ENCODE results near the gene PPP2R2B.

DNA sequence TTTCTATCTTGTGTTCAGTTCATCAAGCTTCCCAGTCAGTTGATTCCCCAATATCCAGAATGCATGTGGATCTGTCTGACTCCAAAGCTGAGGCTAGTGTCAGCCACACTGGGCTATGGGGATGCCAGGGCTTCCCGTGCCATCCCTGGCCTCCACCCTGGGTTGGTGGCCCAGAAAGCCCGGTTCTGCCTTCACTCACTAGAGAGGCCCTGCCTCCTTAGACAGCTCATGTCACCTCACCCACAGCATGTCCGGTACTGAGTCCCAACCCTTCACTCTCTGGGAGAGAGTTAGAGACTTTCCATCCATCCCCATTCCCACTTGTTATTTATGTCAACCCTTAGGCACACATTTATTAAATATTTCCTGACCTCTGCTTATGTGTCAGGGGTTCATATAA is 243.1 kb downstream of the PPP2R2B start:
- TF ChIP-seq, protein P1, sequence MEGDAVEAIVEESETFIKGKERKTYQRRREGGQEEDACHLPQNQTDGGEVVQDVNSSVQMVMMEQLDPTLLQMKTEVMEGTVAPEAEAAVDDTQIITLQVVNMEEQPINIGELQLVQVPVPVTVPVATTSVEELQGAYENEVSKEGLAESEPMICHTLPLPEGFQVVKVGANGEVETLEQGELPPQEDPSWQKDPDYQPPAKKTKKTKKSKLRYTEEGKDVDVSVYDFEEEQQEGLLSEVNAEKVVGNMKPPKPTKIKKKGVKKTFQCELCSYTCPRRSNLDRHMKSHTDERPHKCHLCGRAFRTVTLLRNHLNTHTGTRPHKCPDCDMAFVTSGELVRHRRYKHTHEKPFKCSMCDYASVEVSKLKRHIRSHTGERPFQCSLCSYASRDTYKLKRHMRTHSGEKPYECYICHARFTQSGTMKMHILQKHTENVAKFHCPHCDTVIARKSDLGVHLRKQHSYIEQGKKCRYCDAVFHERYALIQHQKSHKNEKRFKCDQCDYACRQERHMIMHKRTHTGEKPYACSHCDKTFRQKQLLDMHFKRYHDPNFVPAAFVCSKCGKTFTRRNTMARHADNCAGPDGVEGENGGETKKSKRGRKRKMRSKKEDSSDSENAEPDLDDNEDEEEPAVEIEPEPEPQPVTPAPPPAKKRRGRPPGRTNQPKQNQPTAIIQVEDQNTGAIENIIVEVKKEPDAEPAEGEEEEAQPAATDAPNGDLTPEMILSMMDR (IDR thresholded peaks at IDR 0.05) = no peak
- TF ChIP-seq POLR2A (IDR thresholded peaks at IDR 0.05) = no peak

Measured in testis (tissue), 2 donors.